GM12878 (cell line): ENCODE data around the gene RRBP1. TPM values are rescaled to one million over a fixed set of nuclear protein-coding genes. Genes with fewer than 3 reads are reported as not detected.

Source experiments
- ATAC-seq: fragments of 200-7000 bp; cut with Tn5 transposase; 3 replicates; pipeline ENCODE4 v1.9.1; 2020; ENCODE audit warnings: mild to moderate bottlenecking, moderate library complexity
- BruUV-seq: library from RNA; stranded (reverse); fragments of 400-500 nt; replicated peaks from 2 replicates; lab custom pipeline; 2021; lab: Mats Ljungman, UMichigan
- CTCF ChIA-PET: fragments of 300-600 bp; sonication (Branson Sonifier 250); formaldehyde crosslinking; extraction: SDS; loops from one replicate; lab custom pipeline; 2021; ENCODE audit warnings: inconsistent platforms; lab: Yijun Ruan, JAX
- POLR2A ChIA-PET: fragments of 350-600 bp; formaldehyde crosslinking; extraction: SDS; loops from one replicate; lab custom pipeline; 2021; ENCODE audit warnings: inconsistent platforms; lab: Charles Lee
- RAD21 ChIA-PET: fragments of 300-600 bp; sonication (Branson Sonifier 250); formaldehyde crosslinking; loops from one replicate; lab custom pipeline; 2023; ENCODE audit warnings: antibody characterized with exemption; ENCODE audit not compliant: unreplicated experiment; lab: Charles Lee
- SMC1A ChIA-PET: fragments of 300-600 bp; sonication (Branson Sonifier 250); formaldehyde crosslinking; loops from one replicate; lab custom pipeline; 2023; ENCODE audit not compliant: unreplicated experiment, uncharacterized antibody; lab: Charles Lee
- DNase-seq: peaks from one replicate; pipeline ENCODE4 v3.0.0-alpha.2; 2011; ENCODE audit warnings: low read depth, low spot score
- FAIRE-seq: peaks from 3 replicates; lab custom pipeline; 2011; peaks lifted over from hg19 to GRCh38; lab: Jason Lieb, UNC
- H2AFZ ChIP-seq: 2 replicates; pipeline ENCODE4 v1.6.0; 2011; ENCODE audit warnings: low read depth, low read length, control low read depth; ENCODE audit not compliant: control insufficient read depth
- H3K27ac ChIP-seq: 2 replicates; pipeline ENCODE4 v1.5.1; 2011; ENCODE audit warnings: control low read depth; ENCODE audit not compliant: control insufficient read depth, insufficient read depth
- H3K27me3 ChIP-seq, 2 experiments: replicated peaks in 1 of 2; 2 replicates each; pipeline versions ENCODE4 v1.6.0 to v1.6.1; 2011; ENCODE audit warnings: low read length in 1 of 2; ENCODE audit not compliant: control insufficient read depth in 2 of 2, insufficient read depth in 2 of 2
- H3K36me3 ChIP-seq, 2 experiments: 2 replicates each; pipeline ENCODE4 v1.5.1; 2011; ENCODE audit warnings: low read length in 1 of 2; ENCODE audit not compliant: control insufficient read depth in 2 of 2, insufficient read depth in 2 of 2
- H3K4me1 ChIP-seq: 2 replicates; pipeline ENCODE4 v1.6.1; 2011; ENCODE audit warnings: mild to moderate bottlenecking, low read length, moderate library complexity, mixed read lengths; ENCODE audit not compliant: control insufficient read depth, insufficient read depth
- H3K4me2 ChIP-seq: 2 replicates; pipeline ENCODE4 v1.6.0; 2011; ENCODE audit warnings: control low read depth; ENCODE audit not compliant: control insufficient read depth, insufficient read depth
- H3K4me3 ChIP-seq: fragments of 200-600 bp; sonication (generic); 2 replicates; pipeline ENCODE4 v1.5.1; 2016
- H3K79me2 ChIP-seq: 2 replicates; pipeline ENCODE4 v1.6.0; 2011; ENCODE audit warnings: low read length; ENCODE audit not compliant: control insufficient read depth, insufficient read depth
- H3K9ac ChIP-seq: 2 replicates; pipeline ENCODE4 v1.8.0; 2011; ENCODE audit warnings: low read length, control low read depth, mixed read lengths; ENCODE audit not compliant: control insufficient read depth, insufficient read depth
- H3K9me3 ChIP-seq: replicated peaks from 3 replicates; pipeline ENCODE4 v1.5.1; 2011; ENCODE audit warnings: mild to moderate bottlenecking, low read length; ENCODE audit not compliant: control insufficient read depth, insufficient read depth
- H4K20me1 ChIP-seq: 2 replicates; pipeline ENCODE4 v1.6.0; 2011; ENCODE audit not compliant: control insufficient read depth, insufficient read depth
- CTCF ChIP-seq, 3 experiments: IDR thresholded peaks in 2 of 3; conservative IDR thresholded peaks in 1 of 3; 2 replicates each; pipeline ENCODE4 v1.5.1; 2011; ENCODE audit warnings: low read depth in 3 of 3, low read length in 3 of 3, mild to moderate bottlenecking in 3 of 3, control low read depth in 2 of 3, moderate library complexity in 2 of 3, inconsistent platforms in 1 of 3, mixed read lengths in 1 of 3; ENCODE audit not compliant: control insufficient read depth in 2 of 3, insufficient read depth in 1 of 3; ENCODE audit errors: extremely low read depth in 1 of 3
- EZH2 ChIP-seq: IDR thresholded peaks from 2 replicates; pipeline ENCODE4 v1.6.1; 2012; ENCODE audit warnings: low read depth, mild to moderate bottlenecking, control low read depth, inconsistent platforms, low read length, borderline replicate concordance; ENCODE audit not compliant: control insufficient read depth
- RAD21 ChIP-seq: IDR thresholded peaks from 2 replicates; pipeline ENCODE4 v1.6.1; 2011; ENCODE audit warnings: mild to moderate bottlenecking, low read depth, low read length, moderate library complexity; ENCODE audit not compliant: insufficient read depth
- SMC3 ChIP-seq: IDR thresholded peaks from 2 replicates; pipeline ENCODE4 v1.6.1; 2011; ENCODE audit warnings: low read length, improper control_type of control experiment, borderline replicate concordance
- WGBS: methylation state at CpG from one replicate; pipeline ENCODE4 v1.1.6; 2016; ENCODE audit warnings: low lambda C conversion rate; ENCODE audit not compliant: insufficient replicate concordance, insufficient coverage; ENCODE audit errors: missing lambda C conversion rate; 5-methylcytosine and 5-hydroxymethylcytosine counted together
- in situ Hi-C: fragments of 300-500 bp; cut with MboI; formaldehyde crosslinking; loops from 9 replicates; pipeline ENCODE4 v1.14.3; 2018; ENCODE audit warnings: mixed read lengths
- intact Hi-C: fragments of 100-400 bp; cut with micrococcal nuclease; formaldehyde crosslinking; loops from one replicate; pipeline ENCODE4 v1.14.2; 2022; ENCODE audit not compliant: unreplicated experiment
- polyA plus RNA-seq, 11 experiments: library from polyadenylated mRNA; depleted of rRNA in 4 of 11; unstranded in 6 of 11; stranded (reverse) in 5 of 11; fragments of >200 nt; fragmentation: Nextera tagmentation in 4 of 11; fragmentation: Illumina TruSeq in 1 of 11; extraction: Ambion mirVana in 4 of 11; extraction: Trizol in 1 of 11; gene quantifications; 1 replicate in 1 of 11; 2 replicates in 10 of 11; pipeline versions ENCODE4 v1.2.1 to v1.2.3, GENCODE V29; 2011 to 2016; ENCODE audit warnings: inconsistent platforms in 2 of 11, missing spikeins in 2 of 11, low read depth in 1 of 11
- total RNA-seq, 4 experiments: library from RNA; depleted of rRNA in 3 of 4; stranded (reverse); fragments of >200 nt in 3 of 4; fragmentation: Illumina TruSeq in 1 of 4; extraction: Trizol in 1 of 4; gene quantifications; 2 replicates each; pipeline versions ENCODE4 v1.2.1 to v1.2.3, GENCODE V29; 2013 to 2021

Gene RRBP1
- total and polyA plus RNA-seq, 10 of the 15 experiments (the other 5 are each of a cell fraction or from before 2014, with no cell fraction given): 1.2 to 57.4 (median 24.6) TPM

DNA sequence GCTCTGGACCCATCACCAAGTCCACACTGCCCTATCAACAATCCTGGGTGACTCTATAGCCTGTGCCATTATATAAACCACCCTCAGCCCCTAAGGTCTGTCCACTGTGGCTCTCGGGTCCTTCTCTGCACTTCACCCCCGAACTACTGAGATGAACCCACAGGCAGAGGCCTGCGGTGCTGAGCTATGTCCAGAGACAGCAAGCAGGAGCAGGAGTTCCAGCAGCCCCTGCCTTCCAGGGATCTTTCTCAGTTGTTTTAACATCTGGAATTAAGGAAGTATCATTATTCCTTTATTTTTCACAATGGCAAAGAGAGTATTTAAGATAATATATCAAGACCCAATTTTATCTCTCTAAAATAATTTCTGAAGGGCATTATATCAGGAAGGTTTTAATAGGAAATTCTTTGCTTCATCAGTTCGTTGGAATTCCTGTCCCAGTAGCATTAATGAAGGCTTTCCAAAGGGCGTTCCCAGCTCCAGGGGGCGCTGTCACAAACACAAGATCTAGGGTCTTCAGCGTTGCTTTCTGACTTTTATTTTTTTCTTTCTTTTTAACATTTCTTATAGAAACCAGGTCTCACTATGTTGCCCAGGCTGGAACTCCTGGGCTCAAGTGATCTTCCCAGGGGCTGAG lies 27.3 kb downstream of the RRBP1 start:
- ChIA-PET POLR2A (no interaction called here), SMC1A (interaction anchor here (0.9 to 1.5 kb wide), 3 partner anchors 10 to 243 kb away, joined by 3 to 4 read pairs (median 4); no protein-coding TSS in a partner anchor), CTCF (interaction anchor here (0.8 to 1.7 kb wide), 9 partner anchors 9 to 366 kb away, joined by 3 to 9 read pairs (median 4); no protein-coding TSS in a partner anchor), RAD21 (no interaction called here)
- no peaks in the 10 kb centered on the region; the same call in 1 of the 2 replicates for H3K79me2 ChIP-seq
- DNase-seq: no peak
- BruUV-seq: no TSS peak
- no peaks in the 10 kb centered on the region for H4K20me1 ChIP-seq
- TF ChIP-seq SMC3 (peak; percentile 14; the same call in 1 of the 2 replicates), CTCF (IDR thresholded peaks at IDR 0.05 in 2 of 3, conservative IDR thresholded peaks at IDR 0.05 in 1 of 3; ENCODE audit: control insufficient read depth in 2 of 3, extremely low read depth in 1 of 3, insufficient read depth in 1 of 3, low read depth in 3 of 3, low read length in 3 of 3) (peak; percentile 25 to 43 (median 32); a peak in 4 of 6 replicates), RAD21 (peak; percentile 33), EZH2 (no peak)
- H3K4me3 ChIP-seq: no peak overlapping the region
- ATAC-seq: no peak
- intact Hi-C loops (loop anchor here (10.0 kb wide), 1 partner anchor 240 kb away; no protein-coding TSS in a partner anchor), in situ Hi-C loops (no loop called here)
- H3K4me1 ChIP-seq: peaks cover 1% of the 10 kb centered on the region
- H3K27me3 ChIP-seq: no peaks in the 10 kb centered on the region
- peaks cover 4 to 7% of the 10 kb centered on the region in 2 experiments; a peak in 2 of 4 replicates for H3K36me3 ChIP-seq
- 62% methylated on average over 7 of the region's 7 CpGs for WGBS
- H2AFZ ChIP-seq: no peak overlapping the region
- H3K9ac ChIP-seq: no peak overlapping the region
- H3K9me3 ChIP-seq: no peaks in the 10 kb centered on the region; the same call in 2 of the 3 replicates
- H3K4me2 ChIP-seq: no peak overlapping the region
- H3K27ac ChIP-seq: no peak overlapping the region
- FAIRE-seq: no peak
